GM23338 (cell line): ENCODE results near the gene ATF4. TPM values are rescaled to one million over a fixed set of nuclear protein-coding genes. Genes with fewer than 3 reads are reported as not detected.

Experiments
- ATAC-seq: fragments of 200-7000 bp; cut with Tn5 transposase; 3 replicates; pipeline ENCODE4 v1.9.1; 2020
- DNase-seq: peaks from one replicate; pipeline ENCODE4 v3.0.0-alpha.2; 2015; ENCODE audit warnings: low spot score
- H2AFZ ChIP-seq: fragments of 200-600 bp; sonication (generic); 2 replicates; pipeline ENCODE4 v1.8.0; 2016; ENCODE audit warnings: antibody characterized with exemption, mild to moderate bottlenecking, moderate library complexity
- H3F3A ChIP-seq: fragments of 200-600 bp; sonication (generic); replicated peaks from 2 replicates; pipeline ENCODE4 v1.8.0; 2017; ENCODE audit warnings: antibody characterized with exemption, mixed run types, low read depth
- H3K27ac ChIP-seq: fragments of 200-600 bp; sonication (generic); 2 replicates; pipeline ENCODE4 v1.6.1; 2016; ENCODE audit warnings: low read depth
- H3K27me3 ChIP-seq: fragments of 200-600 bp; sonication (generic); 2 replicates; pipeline ENCODE4 v1.8.0; 2016; ENCODE audit warnings: mild to moderate bottlenecking, mixed run types, moderate library complexity; ENCODE audit not compliant: insufficient read depth
- H3K36me3 ChIP-seq: fragments of 200-600 bp; sonication (generic); 2 replicates; pipeline ENCODE4 v1.8.0; 2016; ENCODE audit warnings: mild to moderate bottlenecking; ENCODE audit not compliant: insufficient read depth
- H3K4me1 ChIP-seq: fragments of 200-600 bp; sonication (generic); 2 replicates; pipeline ENCODE4 v1.8.0; 2016; ENCODE audit warnings: mild to moderate bottlenecking, moderate library complexity; ENCODE audit not compliant: insufficient read depth
- H3K4me2 ChIP-seq: fragments of 200-600 bp; sonication (generic); 2 replicates; pipeline ENCODE4 v1.7.1; 2017; ENCODE audit warnings: mixed run types
- H3K4me3 ChIP-seq: fragments of 200-600 bp; sonication (generic); 2 replicates; pipeline ENCODE4 v1.6.1; 2016; ENCODE audit warnings: mixed run types
- H3K79me2 ChIP-seq: fragments of 200-600 bp; sonication (generic); replicated peaks from 2 replicates; pipeline ENCODE4 v1.8.0; 2017; ENCODE audit warnings: mild to moderate bottlenecking; ENCODE audit not compliant: insufficient read depth
- H3K9me2 ChIP-seq: fragments of 200-600 bp; sonication (generic); 2 replicates; pipeline ENCODE4 v1.8.0; 2017; ENCODE audit not compliant: insufficient read depth
- H4K20me1 ChIP-seq: fragments of 200-600 bp; sonication (generic); replicated peaks from 2 replicates; pipeline ENCODE4 v1.8.0; 2017; ENCODE audit warnings: mild to moderate bottlenecking; ENCODE audit not compliant: insufficient read depth
- H3K27ac Mint-ChIP-seq: 2 replicates; pipeline ENCODE4 v1.8.0; 2020; ENCODE audit warnings: inconsistent platforms, mild to moderate bottlenecking, moderate library complexity, mixed read lengths
- H3K27me3 Mint-ChIP-seq: 3 replicates; pipeline ENCODE4 v1.8.0; 2022; ENCODE audit warnings: low read depth, mild to moderate bottlenecking, moderate library complexity, mixed read lengths, inconsistent platforms; ENCODE audit not compliant: insufficient read depth, poor library complexity
- H3K36me3 Mint-ChIP-seq: 3 replicates; pipeline ENCODE4 v1.8.0; 2021; ENCODE audit warnings: low read depth, mild to moderate bottlenecking, inconsistent platforms, moderate library complexity, mixed read lengths
- H3K4me1 Mint-ChIP-seq: 3 replicates; pipeline ENCODE4 v1.8.0; 2020; ENCODE audit warnings: mild to moderate bottlenecking, inconsistent platforms, mixed read lengths
- H3K4me3 Mint-ChIP-seq: 3 replicates; pipeline ENCODE4 v1.8.0; 2021; ENCODE audit warnings: moderate library complexity, mild to moderate bottlenecking, inconsistent platforms, mixed read lengths
- H3K9me3 Mint-ChIP-seq: 3 replicates; pipeline ENCODE4 v1.8.0; 2020; ENCODE audit warnings: moderate library complexity, mild to moderate bottlenecking, inconsistent platforms, mixed read lengths
- CREB1 ChIP-seq: fragments of 250-450 bp; sonication (Bioruptor Pico); IDR thresholded peaks from 2 replicates; pipeline ENCODE4 v1.5.0; 2020; ENCODE audit warnings: low read depth, mild to moderate bottlenecking, moderate library complexity
- ETS1 ChIP-seq: IDR thresholded peaks from 2 replicates; pipeline ENCODE4 v1.6.1; 2016; ENCODE audit warnings: antibody characterized with exemption
- EZH2 ChIP-seq: fragments of 200-600 bp; sonication (generic); IDR thresholded peaks from one replicate; pipeline ENCODE4 v1.8.0; 2017; ENCODE audit warnings: antibody characterized with exemption, mild to moderate bottlenecking, low read depth; ENCODE audit not compliant: unreplicated experiment
- EZH2phosphoT487 ChIP-seq: fragments of 200-600 bp; sonication (generic); IDR thresholded peaks from one replicate; pipeline ENCODE4 v1.8.1; 2018; ENCODE audit warnings: antibody characterized with exemption; ENCODE audit not compliant: unreplicated experiment
- JUNB ChIP-seq: IDR thresholded peaks from one replicate; pipeline ENCODE4 v1.6.1; 2016; ENCODE audit warnings: antibody characterized with exemption; ENCODE audit not compliant: unreplicated experiment
- NANOG ChIP-seq: IDR thresholded peaks from 2 replicates; pipeline ENCODE4 v1.6.1; 2016; ENCODE audit warnings: antibody characterized with exemption, borderline replicate concordance
- REST ChIP-seq: IDR thresholded peaks from one replicate; pipeline ENCODE4 v1.6.1; 2018; ENCODE audit warnings: antibody characterized with exemption; ENCODE audit not compliant: unreplicated experiment
- STAT1 ChIP-seq: IDR thresholded peaks from one replicate; pipeline ENCODE4 v1.6.1; 2016; ENCODE audit warnings: antibody characterized with exemption; ENCODE audit not compliant: unreplicated experiment
- ZNF331 ChIP-seq: fragments of 250-450 bp; sonication (Bioruptor Pico); IDR thresholded peaks from 2 replicates; pipeline ENCODE4 v1.5.0; 2020; ENCODE audit warnings: low read depth, mild to moderate bottlenecking, moderate library complexity
- polyA plus RNA-seq: library from polyadenylated mRNA; unstranded; fragments of >200 nt; fragmentation: Nextera tagmentation; extraction: Ambion mirVana; gene quantifications from 2 replicates; pipeline ENCODE4 v1.2.1, GENCODE V29; 2016
- total RNA-seq: library from RNA; depleted of rRNA; stranded (reverse); fragments of >200 nt; shearing (Covaris generic); gene quantifications from 2 replicates; pipeline ENCODE4 v1.2.3, GENCODE V29; 2014
- TF ChIP-seq, protein P1 (sequence below), 2 experiments: fragments of 200-600 bp in 1 of 2; sonication (generic) in 1 of 2; conservative IDR thresholded peaks; 2 replicates each; pipeline versions ENCODE4 v1.5.1 to v1.6.1; 2016 to 2017; ENCODE audit warnings: antibody characterized with exemption in 2 of 2, low read depth in 2 of 2, mild to moderate bottlenecking in 2 of 2, moderate library complexity in 1 of 2

Gene ATF4
- total and polyA plus RNA-seq, 2 experiments from 2014 or later, result 446 to 553 TPM

GRCh38 chr22:39474351-39475111 lies 45.8 kb upstream of the ATF4 start:
- Histone ChIP-seq H3K4me2 (peak overlapping the region; percentile 55), H3K27ac (peak overlapping the region; percentile 79), H3F3A (peaks cover 14% of the 10 kb centered on the region), H4K20me1 (peaks cover 2% of the 10 kb centered on the region; the same call in 1 of the 2 replicates), H3K36me3 (no peaks in the 10 kb centered on the region), H3K4me1 (peaks cover 49% of the 10 kb centered on the region), H3K9me2 (no peaks in the 10 kb centered on the region), H2AFZ (no peak overlapping the region), H3K4me3 (no peak overlapping the region), H3K79me2 (no peaks in the 10 kb centered on the region), H3K27me3 (no peaks in the 10 kb centered on the region)
- Mint-ChIP-seq H3K36me3 (no peaks in the 10 kb centered on the region; the same call in 2 of the 3 replicates), H3K9me3 (no peaks in the 10 kb centered on the region; the same call in 2 of the 3 replicates), H3K27me3 (peaks cover 20% of the 10 kb centered on the region), H3K27ac (no peak overlapping the region), H3K4me1 (peaks cover 66% of the 10 kb centered on the region), H3K4me3 (no peak overlapping the region)
- DNase-seq (peak; percentile 79), ATAC-seq (peak; percentile 36)
- TF ChIP-seq REST, result peak; percentile 19
- TF ChIP-seq EZH2, result no peak
- TF ChIP-seq, protein P1, sequence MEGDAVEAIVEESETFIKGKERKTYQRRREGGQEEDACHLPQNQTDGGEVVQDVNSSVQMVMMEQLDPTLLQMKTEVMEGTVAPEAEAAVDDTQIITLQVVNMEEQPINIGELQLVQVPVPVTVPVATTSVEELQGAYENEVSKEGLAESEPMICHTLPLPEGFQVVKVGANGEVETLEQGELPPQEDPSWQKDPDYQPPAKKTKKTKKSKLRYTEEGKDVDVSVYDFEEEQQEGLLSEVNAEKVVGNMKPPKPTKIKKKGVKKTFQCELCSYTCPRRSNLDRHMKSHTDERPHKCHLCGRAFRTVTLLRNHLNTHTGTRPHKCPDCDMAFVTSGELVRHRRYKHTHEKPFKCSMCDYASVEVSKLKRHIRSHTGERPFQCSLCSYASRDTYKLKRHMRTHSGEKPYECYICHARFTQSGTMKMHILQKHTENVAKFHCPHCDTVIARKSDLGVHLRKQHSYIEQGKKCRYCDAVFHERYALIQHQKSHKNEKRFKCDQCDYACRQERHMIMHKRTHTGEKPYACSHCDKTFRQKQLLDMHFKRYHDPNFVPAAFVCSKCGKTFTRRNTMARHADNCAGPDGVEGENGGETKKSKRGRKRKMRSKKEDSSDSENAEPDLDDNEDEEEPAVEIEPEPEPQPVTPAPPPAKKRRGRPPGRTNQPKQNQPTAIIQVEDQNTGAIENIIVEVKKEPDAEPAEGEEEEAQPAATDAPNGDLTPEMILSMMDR (conservative IDR thresholded peaks at IDR 0.05; ENCODE audit: low read depth in 2 of 2), result no peak

GRCh38 chr22:39475337-39475736 lies 45.0 kb upstream of the ATF4 start:
- H3K4me1 ChIP-seq, result peaks cover 48% of the 10 kb centered on the region
- peak overlapping the region; percentile 55; the same call in 1 of the 2 replicates for H3K4me2 ChIP-seq
- H3K27ac ChIP-seq, result peak overlapping the region; percentile 79; the same call in 1 of the 2 replicates
- Mint-ChIP-seq H3K36me3 (no peaks in the 10 kb centered on the region; the same call in 2 of the 3 replicates), H3K9me3 (no peaks in the 10 kb centered on the region; the same call in 2 of the 3 replicates), H3K4me1 (peaks cover 61% of the 10 kb centered on the region), H3K27me3 (peaks cover 18% of the 10 kb centered on the region), H3K4me3 (no peak overlapping the region), H3K27ac (no peak overlapping the region)
- H3F3A ChIP-seq, result peaks cover 14% of the 10 kb centered on the region
- no peak overlapping the region for H3K4me3 ChIP-seq
- peaks cover 7% of the 10 kb centered on the region; the same call in 1 of the 2 replicates for H4K20me1 ChIP-seq
- DNase-seq (no peak), ATAC-seq (no peak)
- no peaks in the 10 kb centered on the region for H3K79me2 ChIP-seq
- H3K9me2 ChIP-seq, result no peaks in the 10 kb centered on the region
- H3K36me3 ChIP-seq, result no peaks in the 10 kb centered on the region
- no peak overlapping the region for H2AFZ ChIP-seq
- H3K27me3 ChIP-seq, result no peaks in the 10 kb centered on the region
- TF ChIP-seq EZH2phosphoT487, result no peak
- no peak for TF ChIP-seq NANOG
- TF ChIP-seq ETS1, result no peak
- TF ChIP-seq JUNB, result no peak
- TF ChIP-seq CREB1 (CRISPR knock-in tag), result no peak
- no peak for TF ChIP-seq EZH2
- TF ChIP-seq STAT1, result no peak
- no peak for TF ChIP-seq ZNF331 (CRISPR knock-in tag)
- TF ChIP-seq, protein P1 (conservative IDR thresholded peaks at IDR 0.05; ENCODE audit: low read depth in 2 of 2), result no peak
